ENCODE measurements around the gene EBF3. TPM values are rescaled to one million over a fixed set of nuclear protein-coding genes. Genes with fewer than 3 reads are reported as not detected.

The EBF3 gene
- total RNA-seq, 1 experiment from 2014 or later, result 0.64 TPM

DNA sequence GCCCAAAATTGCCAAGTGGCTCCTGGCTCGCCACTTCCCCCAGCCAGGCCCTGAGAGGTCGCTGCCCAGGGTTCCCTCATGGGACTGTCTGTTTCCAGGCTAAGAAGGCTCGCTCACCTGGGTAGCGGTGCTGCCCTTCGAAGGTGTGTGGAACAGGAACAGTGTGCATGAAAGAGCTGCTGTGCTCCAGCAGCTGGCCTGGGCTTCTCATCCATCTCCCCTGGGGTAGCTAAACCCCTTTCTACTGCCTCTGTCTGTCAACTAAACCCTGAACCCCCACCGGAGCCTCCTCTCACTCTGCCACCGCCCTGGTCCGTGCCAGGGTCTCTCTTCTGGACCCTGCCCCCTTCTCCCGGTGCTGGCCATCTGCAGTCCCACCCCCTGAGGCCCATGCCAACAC lies 152.9 kb downstream of the EBF3 start:
- POLR2A ChIA-PET, result no interaction called here
- no TSS peak for BruUV-seq (replicated peaks)
- ATAC-seq, result no peak
- H3K36me3 ChIP-seq (ENCODE audit: control insufficient read depth, insufficient read depth, low read length), result no peaks in the 10 kb centered on the region
- in situ Hi-C loops (cut with HindIII; ENCODE audit: low pct_unique_long_range_greater_than_20kb, low sequenced_read_pairs) (no loop called here), intact Hi-C loops (cut with micrococcal nuclease; ENCODE audit: unreplicated experiment) (no loop called here)
- H3K27me3 ChIP-seq (ENCODE audit: control insufficient read depth, insufficient read depth, low read length), result peaks cover 6% of the 10 kb centered on the region; the same call in 1 of the 2 replicates
- no peaks in the 10 kb centered on the region for H3K4me1 ChIP-seq (ENCODE audit: control insufficient read depth, insufficient read depth, low read length)
- CTCF ChIA-PET, result no interaction called here
- TF ChIP-seq POLR2AphosphoS5 (IDR thresholded peaks at IDR 0.05; ENCODE audit: low read depth, low read length) (no peak), SIN3A (IDR thresholded peaks at IDR 0.05; ENCODE audit: borderline replicate concordance, insufficient read depth, low read depth, low read length) (no peak), TCF7L2 (IDR thresholded peaks at IDR 0.05; ENCODE audit: low read depth, low read length) (no peak)
- TF ChIP-seq, protein P1, sequence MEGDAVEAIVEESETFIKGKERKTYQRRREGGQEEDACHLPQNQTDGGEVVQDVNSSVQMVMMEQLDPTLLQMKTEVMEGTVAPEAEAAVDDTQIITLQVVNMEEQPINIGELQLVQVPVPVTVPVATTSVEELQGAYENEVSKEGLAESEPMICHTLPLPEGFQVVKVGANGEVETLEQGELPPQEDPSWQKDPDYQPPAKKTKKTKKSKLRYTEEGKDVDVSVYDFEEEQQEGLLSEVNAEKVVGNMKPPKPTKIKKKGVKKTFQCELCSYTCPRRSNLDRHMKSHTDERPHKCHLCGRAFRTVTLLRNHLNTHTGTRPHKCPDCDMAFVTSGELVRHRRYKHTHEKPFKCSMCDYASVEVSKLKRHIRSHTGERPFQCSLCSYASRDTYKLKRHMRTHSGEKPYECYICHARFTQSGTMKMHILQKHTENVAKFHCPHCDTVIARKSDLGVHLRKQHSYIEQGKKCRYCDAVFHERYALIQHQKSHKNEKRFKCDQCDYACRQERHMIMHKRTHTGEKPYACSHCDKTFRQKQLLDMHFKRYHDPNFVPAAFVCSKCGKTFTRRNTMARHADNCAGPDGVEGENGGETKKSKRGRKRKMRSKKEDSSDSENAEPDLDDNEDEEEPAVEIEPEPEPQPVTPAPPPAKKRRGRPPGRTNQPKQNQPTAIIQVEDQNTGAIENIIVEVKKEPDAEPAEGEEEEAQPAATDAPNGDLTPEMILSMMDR (IDR thresholded peaks at IDR 0.05), result no peak
- TF ChIP-seq, protein P2, sequence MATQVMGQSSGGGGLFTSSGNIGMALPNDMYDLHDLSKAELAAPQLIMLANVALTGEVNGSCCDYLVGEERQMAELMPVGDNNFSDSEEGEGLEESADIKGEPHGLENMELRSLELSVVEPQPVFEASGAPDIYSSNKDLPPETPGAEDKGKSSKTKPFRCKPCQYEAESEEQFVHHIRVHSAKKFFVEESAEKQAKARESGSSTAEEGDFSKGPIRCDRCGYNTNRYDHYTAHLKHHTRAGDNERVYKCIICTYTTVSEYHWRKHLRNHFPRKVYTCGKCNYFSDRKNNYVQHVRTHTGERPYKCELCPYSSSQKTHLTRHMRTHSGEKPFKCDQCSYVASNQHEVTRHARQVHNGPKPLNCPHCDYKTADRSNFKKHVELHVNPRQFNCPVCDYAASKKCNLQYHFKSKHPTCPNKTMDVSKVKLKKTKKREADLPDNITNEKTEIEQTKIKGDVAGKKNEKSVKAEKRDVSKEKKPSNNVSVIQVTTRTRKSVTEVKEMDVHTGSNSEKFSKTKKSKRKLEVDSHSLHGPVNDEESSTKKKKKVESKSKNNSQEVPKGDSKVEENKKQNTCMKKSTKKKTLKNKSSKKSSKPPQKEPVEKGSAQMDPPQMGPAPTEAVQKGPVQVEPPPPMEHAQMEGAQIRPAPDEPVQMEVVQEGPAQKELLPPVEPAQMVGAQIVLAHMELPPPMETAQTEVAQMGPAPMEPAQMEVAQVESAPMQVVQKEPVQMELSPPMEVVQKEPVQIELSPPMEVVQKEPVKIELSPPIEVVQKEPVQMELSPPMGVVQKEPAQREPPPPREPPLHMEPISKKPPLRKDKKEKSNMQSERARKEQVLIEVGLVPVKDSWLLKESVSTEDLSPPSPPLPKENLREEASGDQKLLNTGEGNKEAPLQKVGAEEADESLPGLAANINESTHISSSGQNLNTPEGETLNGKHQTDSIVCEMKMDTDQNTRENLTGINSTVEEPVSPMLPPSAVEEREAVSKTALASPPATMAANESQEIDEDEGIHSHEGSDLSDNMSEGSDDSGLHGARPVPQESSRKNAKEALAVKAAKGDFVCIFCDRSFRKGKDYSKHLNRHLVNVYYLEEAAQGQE (IDR thresholded peaks at IDR 0.05; ENCODE audit: insufficient read depth in 1 of 2, low read depth in 2 of 2, low read length in 1 of 2), result no peak
- no peak for DNase-seq (ENCODE audit: low read depth, low spot score)
- H3K4me3 ChIP-seq (ENCODE audit: low read depth in 2 of 2, low read length in 2 of 2), result no peak overlapping the region
- H3K9me3 ChIP-seq (ENCODE audit: control insufficient read depth, insufficient read depth, low read depth, low read length), result no peaks in the 10 kb centered on the region
- no peak overlapping the region for H3K27ac ChIP-seq (ENCODE audit: low read length)

DNA sequence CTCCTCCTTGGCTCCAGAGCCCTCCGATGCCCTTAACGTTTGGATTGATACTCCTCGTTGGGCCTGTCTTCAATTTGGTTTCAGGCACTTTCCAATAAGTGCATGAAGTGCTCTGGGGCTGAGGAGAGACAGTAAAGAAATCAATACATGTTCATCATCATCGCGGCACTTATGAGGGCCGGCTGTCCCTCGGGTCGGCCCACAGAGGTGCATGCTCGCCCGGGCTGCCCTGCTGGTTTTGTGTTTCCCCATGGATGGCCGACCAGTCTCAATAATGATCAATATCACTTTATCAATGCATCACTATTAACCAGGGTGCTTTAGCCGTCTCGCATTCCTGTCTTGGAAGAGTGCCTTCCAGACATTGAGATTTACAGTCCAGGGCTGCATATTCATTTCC lies 154.2 kb downstream of the EBF3 start:
- TF ChIP-seq TCF7L2 (IDR thresholded peaks at IDR 0.05; ENCODE audit: low read depth, low read length), result no peak
- TF ChIP-seq, protein P1 (IDR thresholded peaks at IDR 0.05), result no peak
- TF ChIP-seq POLR2AphosphoS5 (IDR thresholded peaks at IDR 0.05; ENCODE audit: low read depth, low read length), result no peak
- TF ChIP-seq, protein P2 (IDR thresholded peaks at IDR 0.05; ENCODE audit: insufficient read depth in 1 of 2, low read depth in 2 of 2, low read length in 1 of 2), result no peak
- no peak for TF ChIP-seq SIN3A (IDR thresholded peaks at IDR 0.05; ENCODE audit: borderline replicate concordance, insufficient read depth, low read depth, low read length)
- no TSS peak for BruUV-seq (replicated peaks)
- POLR2A ChIA-PET, result no interaction called here

More for the DNA sequence above, 154.2 kb downstream of the EBF3 start:
- no peak overlapping the region for H3K4me3 ChIP-seq (ENCODE audit: low read depth in 2 of 2, low read length in 2 of 2)
- CTCF ChIA-PET, result interaction anchor here (0.8 kb wide), 1 partner anchor 28 kb away, joined by 3 read pairs; no protein-coding TSS in a partner anchor
- no peaks in the 10 kb centered on the region for H3K4me1 ChIP-seq (ENCODE audit: control insufficient read depth, insufficient read depth, low read length)
- H3K9me3 ChIP-seq (ENCODE audit: control insufficient read depth, insufficient read depth, low read depth, low read length), result no peaks in the 10 kb centered on the region
- ATAC-seq (no peak), DNase-seq (ENCODE audit: low read depth, low spot score) (no peak)
- H3K27me3 ChIP-seq (ENCODE audit: control insufficient read depth, insufficient read depth, low read length), result peaks cover 6% of the 10 kb centered on the region; the same call in 1 of the 2 replicates
- intact Hi-C loops (cut with micrococcal nuclease; ENCODE audit: unreplicated experiment), result no loop called here
- in situ Hi-C loops (cut with HindIII; ENCODE audit: low pct_unique_long_range_greater_than_20kb, low sequenced_read_pairs), result no loop called here
- no peak overlapping the region for H3K27ac ChIP-seq (ENCODE audit: low read length)
- H3K36me3 ChIP-seq (ENCODE audit: control insufficient read depth, insufficient read depth, low read length), result no peaks in the 10 kb centered on the region
